Hepatocyte (in vitro differentiated cells): Measurements from ENCODE around the gene ARHGEF38. TPM values are rescaled to one million over a fixed set of nuclear protein-coding genes. Genes with fewer than 3 reads are reported as not detected.

ENCODE experiments used
- DNase-seq: peaks from one replicate; pipeline ENCODE4 v3.0.0-alpha.2; 2016; ENCODE audit warnings: low spot score
- H2AFZ ChIP-seq: fragments of 200-600 bp; sonication (generic); 2 replicates; pipeline ENCODE4 v1.6.0; 2016; ENCODE audit warnings: antibody characterized with exemption, mild to moderate bottlenecking
- H3K27ac ChIP-seq: fragments of 200-600 bp; sonication (generic); 2 replicates; pipeline ENCODE4 v1.5.1; 2016; ENCODE audit warnings: mild to moderate bottlenecking
- H3K27me3 ChIP-seq: fragments of 200-600 bp; sonication (generic); 2 replicates; pipeline ENCODE4 v1.6.1; 2016
- H3K36me3 ChIP-seq: fragments of 200-600 bp; sonication (generic); replicated peaks from 2 replicates; pipeline ENCODE4 v1.5.1; 2016; ENCODE audit warnings: low read depth; ENCODE audit not compliant: insufficient read depth
- H3K4me1 ChIP-seq: fragments of 200-600 bp; sonication (generic); 2 replicates; pipeline ENCODE4 v1.5.1; 2016; ENCODE audit warnings: mild to moderate bottlenecking, moderate library complexity; ENCODE audit not compliant: insufficient read depth
- H3K4me2 ChIP-seq: fragments of 200-600 bp; sonication (generic); 2 replicates; pipeline ENCODE4 v1.6.0; 2016
- H3K4me3 ChIP-seq: fragments of 200-600 bp; sonication (generic); 2 replicates; pipeline ENCODE4 v1.5.1; 2016; ENCODE audit warnings: mild to moderate bottlenecking
- H3K79me2 ChIP-seq: fragments of 200-600 bp; sonication (generic); 2 replicates; pipeline ENCODE4 v1.6.0; 2017; ENCODE audit warnings: mild to moderate bottlenecking
- H3K9me2 ChIP-seq: fragments of 200-600 bp; sonication (generic); replicated peaks from 2 replicates; pipeline ENCODE4 v1.6.0; 2017; ENCODE audit warnings: mild to moderate bottlenecking; ENCODE audit not compliant: insufficient read depth
- H3K9me3 ChIP-seq: fragments of 200-600 bp; sonication (generic); 2 replicates; pipeline ENCODE4 v1.5.1; 2016; ENCODE audit warnings: low read depth, mild to moderate bottlenecking
- H4K20me1 ChIP-seq: fragments of 200-600 bp; sonication (generic); 2 replicates; pipeline ENCODE4 v1.6.0; 2016; ENCODE audit warnings: mild to moderate bottlenecking; ENCODE audit not compliant: insufficient read depth, poor library complexity, severe bottlenecking
- EZH2 ChIP-seq: fragments of 200-600 bp; sonication (generic); IDR thresholded peaks from 2 replicates; pipeline ENCODE4 v1.6.1; 2016; ENCODE audit warnings: antibody characterized with exemption, mild to moderate bottlenecking, borderline replicate concordance
- EZH2phosphoT487 ChIP-seq: fragments of 200-600 bp; sonication (generic); IDR thresholded peaks from one replicate; pipeline ENCODE4 v1.6.1; 2018; ENCODE audit warnings: antibody characterized with exemption, mild to moderate bottlenecking, low read depth, moderate library complexity; ENCODE audit not compliant: unreplicated experiment, severe bottlenecking
- WGBS: methylation state at CpG from one replicate; pipeline ENCODE4 v1.1.6; 2016; ENCODE audit warnings: low lambda C conversion rate; ENCODE audit errors: missing lambda C conversion rate; 5-methylcytosine and 5-hydroxymethylcytosine counted together
- polyA plus RNA-seq: library from polyadenylated mRNA; unstranded; fragments of >200 nt; fragmentation: Nextera tagmentation; extraction: Ambion mirVana; gene quantifications from 2 replicates; pipeline ENCODE4 v1.2.1, GENCODE V29; 2016
- total RNA-seq: library from RNA; depleted of rRNA; stranded (reverse); fragments of >200 nt; gene quantifications from 2 replicates; pipeline ENCODE4 v1.2.3, GENCODE V29; 2014
- TF ChIP-seq, protein P1 (sequence below): fragments of 200-600 bp; sonication (generic); IDR thresholded peaks from 2 replicates; pipeline ENCODE4 v1.5.1; 2016; ENCODE audit warnings: antibody characterized with exemption, mild to moderate bottlenecking; ENCODE audit not compliant: poor library complexity

ARHGEF38 gene
- total and polyA plus RNA-seq, 2 experiments from 2014 or later, result 2.0 to 4.0 TPM

DNA sequence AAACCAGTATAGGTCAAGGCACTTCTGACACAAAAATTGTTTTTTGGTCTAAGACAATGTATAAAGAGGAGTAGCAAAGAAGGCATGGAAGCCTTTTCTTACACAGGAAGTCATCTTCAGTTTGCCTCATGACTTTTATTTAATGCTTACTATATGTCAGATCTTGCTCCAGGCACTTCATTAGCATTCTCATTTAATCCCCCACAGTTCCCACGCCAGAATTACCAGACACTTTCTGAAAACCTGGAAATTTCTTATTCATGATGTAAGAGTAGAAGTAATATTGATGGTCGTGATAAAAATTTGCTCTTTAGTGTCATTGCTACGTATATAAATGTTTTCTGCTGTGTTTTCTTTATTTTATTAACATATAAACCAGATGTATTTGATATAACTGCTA, 39.2 kb downstream of the ARHGEF38 start:
- Histone ChIP-seq H3K9me2 (no peaks in the 10 kb centered on the region), H3K36me3 (no peaks in the 10 kb centered on the region), H3K4me2 (no peak overlapping the region), H3K9me3 (no peaks in the 10 kb centered on the region), H3K4me1 (peaks cover 11% of the 10 kb centered on the region), H3K79me2 (no peaks in the 10 kb centered on the region), H3K4me3 (no peak overlapping the region), H4K20me1 (no peaks in the 10 kb centered on the region), H3K27ac (no peak overlapping the region), H3K27me3 (no peaks in the 10 kb centered on the region), H2AFZ (no peak overlapping the region)
- TF ChIP-seq, protein P1, sequence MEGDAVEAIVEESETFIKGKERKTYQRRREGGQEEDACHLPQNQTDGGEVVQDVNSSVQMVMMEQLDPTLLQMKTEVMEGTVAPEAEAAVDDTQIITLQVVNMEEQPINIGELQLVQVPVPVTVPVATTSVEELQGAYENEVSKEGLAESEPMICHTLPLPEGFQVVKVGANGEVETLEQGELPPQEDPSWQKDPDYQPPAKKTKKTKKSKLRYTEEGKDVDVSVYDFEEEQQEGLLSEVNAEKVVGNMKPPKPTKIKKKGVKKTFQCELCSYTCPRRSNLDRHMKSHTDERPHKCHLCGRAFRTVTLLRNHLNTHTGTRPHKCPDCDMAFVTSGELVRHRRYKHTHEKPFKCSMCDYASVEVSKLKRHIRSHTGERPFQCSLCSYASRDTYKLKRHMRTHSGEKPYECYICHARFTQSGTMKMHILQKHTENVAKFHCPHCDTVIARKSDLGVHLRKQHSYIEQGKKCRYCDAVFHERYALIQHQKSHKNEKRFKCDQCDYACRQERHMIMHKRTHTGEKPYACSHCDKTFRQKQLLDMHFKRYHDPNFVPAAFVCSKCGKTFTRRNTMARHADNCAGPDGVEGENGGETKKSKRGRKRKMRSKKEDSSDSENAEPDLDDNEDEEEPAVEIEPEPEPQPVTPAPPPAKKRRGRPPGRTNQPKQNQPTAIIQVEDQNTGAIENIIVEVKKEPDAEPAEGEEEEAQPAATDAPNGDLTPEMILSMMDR, result no peak
- no peak for DNase-seq
- 80% methylated on average over 3 of the region's 3 CpGs for WGBS

DNA sequence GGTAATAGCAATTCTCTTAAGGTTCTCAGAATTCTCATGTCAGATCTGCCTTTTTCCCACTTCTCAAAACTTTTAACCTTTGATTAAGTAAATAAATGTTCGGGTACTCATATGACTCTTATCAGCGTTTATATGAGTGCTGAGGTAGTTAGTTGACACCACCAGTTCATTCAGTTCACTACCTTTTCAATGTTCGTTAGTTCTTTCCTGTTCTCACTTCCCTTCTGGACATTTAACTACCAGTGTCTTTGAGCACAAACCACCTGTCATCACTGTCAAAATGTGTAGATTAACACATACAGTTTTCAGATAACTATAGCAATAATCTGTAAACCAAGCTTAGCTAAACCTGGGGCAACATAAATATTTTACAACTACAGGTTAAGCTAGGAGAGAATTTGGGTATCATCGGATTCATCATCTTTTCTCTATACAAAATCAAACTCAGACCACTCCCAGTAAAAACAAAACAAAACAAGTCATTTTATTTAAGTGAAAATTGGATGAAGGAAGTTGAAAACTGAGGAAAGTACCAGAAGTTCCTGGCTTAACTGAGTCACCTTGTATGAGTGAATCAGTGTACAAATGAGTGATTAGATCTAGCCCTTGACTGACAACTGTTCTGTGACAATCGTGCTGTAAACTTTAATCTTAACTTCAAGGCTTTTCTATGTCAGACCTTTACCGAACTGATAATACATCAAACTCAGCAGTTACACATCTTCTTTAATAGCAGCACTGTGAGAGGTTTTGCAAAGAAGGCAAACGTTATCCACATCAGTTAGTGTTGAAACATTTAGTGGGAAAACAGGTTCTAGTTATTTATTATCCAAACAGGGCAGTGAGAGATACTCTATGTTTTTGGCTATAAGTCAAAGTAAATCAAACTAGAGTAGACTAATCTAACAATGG, 41.9 kb downstream of the ARHGEF38 start:
- Histone ChIP-seq H3K9me2 (no peaks in the 10 kb centered on the region), H3K9me3 (no peaks in the 10 kb centered on the region), H3K4me1 (peaks cover 15% of the 10 kb centered on the region), H3K79me2 (no peaks in the 10 kb centered on the region), H3K4me3 (no peak overlapping the region), H3K27me3 (no peaks in the 10 kb centered on the region), H2AFZ (no peak overlapping the region), H3K27ac (peak overlapping the region; percentile 80), H3K36me3 (no peaks in the 10 kb centered on the region), H4K20me1 (no peaks in the 10 kb centered on the region), H3K4me2 (peak overlapping the region; percentile 45)
- DNase-seq, result peak; percentile 37
- 33% methylated on average over 7 of the region's 7 CpGs for WGBS
- TF ChIP-seq, protein P1, result no peak

DNA sequence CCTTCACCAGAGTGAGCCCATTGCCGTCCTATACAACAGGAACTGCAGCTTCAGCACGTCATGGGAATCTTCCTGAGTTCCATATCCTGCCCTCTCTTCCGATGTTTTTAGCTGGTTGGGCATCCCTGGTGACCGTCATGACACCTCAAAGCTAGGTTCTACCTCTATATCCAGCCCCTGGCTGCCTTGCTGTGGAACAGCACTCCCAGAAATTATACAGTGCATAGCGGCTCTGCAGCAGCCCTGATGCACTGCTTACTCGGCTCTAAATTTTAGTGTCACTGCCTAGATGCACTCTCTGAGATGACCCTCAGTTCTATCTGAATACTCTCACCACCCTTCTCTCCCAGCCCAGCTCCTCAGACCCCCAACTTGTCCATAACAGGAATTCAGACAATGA, 44.3 kb downstream of the ARHGEF38 start:
- Histone ChIP-seq H3K27me3 (no peaks in the 10 kb centered on the region), H3K9me2 (no peaks in the 10 kb centered on the region), H3K4me1 (peaks cover 15% of the 10 kb centered on the region), H2AFZ (no peak overlapping the region), H3K4me3 (no peak overlapping the region), H3K36me3 (no peaks in the 10 kb centered on the region), H3K79me2 (no peaks in the 10 kb centered on the region), H3K27ac (no peak overlapping the region), H3K4me2 (no peak overlapping the region), H4K20me1 (no peaks in the 10 kb centered on the region), H3K9me3 (no peaks in the 10 kb centered on the region)
- no peak for DNase-seq
- TF ChIP-seq EZH2phosphoT487 (no peak), EZH2 (no peak)
- TF ChIP-seq, protein P1, result no peak
- WGBS, result 84% methylated on average over 6 of the region's 6 CpGs
